CD4-positive, alpha-beta T cell treated with Interleukin-21 for 1 hour (primary cell): ENCODE measurements around the gene SPATS2L.

Experiments used
- DNase-seq: peaks from one replicate; pipeline ENCODE4 v3.0.0-alpha.2; 2020

The SPATS2L gene

GRCh38 chr2:200525066-200525465, 218.6 kb downstream of the SPATS2L start:
- no peak for DNase-seq

- no peak for DNase-seq
Observed at GRCh38 chr2:200525551-200525881, 219.0 kb downstream of the SPATS2L start.

- peak; percentile 95 for DNase-seq
Observed at GRCh38 chr2:200525882-200526651, 219.6 kb downstream of the SPATS2L start, which contains the start of gene SGO2. Gene SGO2 (plus strand): TSS chr2:200526207. CDS start chr2:200532976, 6,769 bp downstream.

GRCh38 chr2:200528228-200528627, 221.7 kb downstream of the SPATS2L start:
- no peak for DNase-seq
